Chondrocyte (in vitro differentiated cells): ENCODE measurements around the gene ZMYND15. TPM values are rescaled to one million over a fixed set of nuclear protein-coding genes. Genes with fewer than 3 reads are reported as not detected.

Source experiments
- DNase-seq: peaks from one replicate; pipeline ENCODE4 v3.0.0; 2021; ENCODE audit warnings: mixed read lengths, low spot score
- H3K27ac Mint-ChIP-seq: one replicate; pipeline ENCODE4 v1.8.0; 2021; ENCODE audit warnings: mild to moderate bottlenecking, moderate library complexity, mixed read lengths; ENCODE audit not compliant: unreplicated experiment
- H3K27me3 Mint-ChIP-seq: 2 replicates; pipeline ENCODE4 v1.8.0; 2021; ENCODE audit warnings: low read depth, mixed read lengths
- H3K36me3 Mint-ChIP-seq: 2 replicates; pipeline ENCODE4 v1.8.0; 2021; ENCODE audit warnings: low read depth, mixed read lengths
- H3K4me1 Mint-ChIP-seq: 2 replicates; pipeline ENCODE4 v1.8.0; 2021; ENCODE audit warnings: low read depth, mild to moderate bottlenecking, mixed read lengths
- H3K4me3 Mint-ChIP-seq: one replicate; pipeline ENCODE4 v1.8.0; 2021; ENCODE audit warnings: mild to moderate bottlenecking, moderate library complexity, mixed read lengths; ENCODE audit not compliant: unreplicated experiment
- H3K9me3 Mint-ChIP-seq: 2 replicates; pipeline ENCODE4 v1.8.0; 2021; ENCODE audit warnings: low read depth, mixed read lengths
- total RNA-seq: library from RNA; stranded (reverse); gene quantifications from 3 replicates; pipeline ENCODE4 v1.2.1, GENCODE V29; 2021
- TF ChIP-seq, protein P1 (sequence below): fragments of 200-600 bp; sonication (generic); IDR thresholded peaks from 2 replicates; pipeline ENCODE4 v1.5.0; 2021; ENCODE audit warnings: antibody characterized with exemption, mild to moderate bottlenecking, moderate library complexity

Gene ZMYND15
- total RNA-seq, 1 donor from 2014 or later: 0.45 TPM

- Mint-ChIP-seq H3K4me1 (peaks cover 7% of the 10 kb centered on the region), H3K36me3 (no peaks in the 10 kb centered on the region), H3K4me3 (no peak overlapping the region), H3K9me3 (no peaks in the 10 kb centered on the region), H3K27ac (no peak overlapping the region), H3K27me3 (peaks cover 47% of the 10 kb centered on the region)
- no peak for DNase-seq
- TF ChIP-seq, protein P1, sequence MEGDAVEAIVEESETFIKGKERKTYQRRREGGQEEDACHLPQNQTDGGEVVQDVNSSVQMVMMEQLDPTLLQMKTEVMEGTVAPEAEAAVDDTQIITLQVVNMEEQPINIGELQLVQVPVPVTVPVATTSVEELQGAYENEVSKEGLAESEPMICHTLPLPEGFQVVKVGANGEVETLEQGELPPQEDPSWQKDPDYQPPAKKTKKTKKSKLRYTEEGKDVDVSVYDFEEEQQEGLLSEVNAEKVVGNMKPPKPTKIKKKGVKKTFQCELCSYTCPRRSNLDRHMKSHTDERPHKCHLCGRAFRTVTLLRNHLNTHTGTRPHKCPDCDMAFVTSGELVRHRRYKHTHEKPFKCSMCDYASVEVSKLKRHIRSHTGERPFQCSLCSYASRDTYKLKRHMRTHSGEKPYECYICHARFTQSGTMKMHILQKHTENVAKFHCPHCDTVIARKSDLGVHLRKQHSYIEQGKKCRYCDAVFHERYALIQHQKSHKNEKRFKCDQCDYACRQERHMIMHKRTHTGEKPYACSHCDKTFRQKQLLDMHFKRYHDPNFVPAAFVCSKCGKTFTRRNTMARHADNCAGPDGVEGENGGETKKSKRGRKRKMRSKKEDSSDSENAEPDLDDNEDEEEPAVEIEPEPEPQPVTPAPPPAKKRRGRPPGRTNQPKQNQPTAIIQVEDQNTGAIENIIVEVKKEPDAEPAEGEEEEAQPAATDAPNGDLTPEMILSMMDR: no peak
Measured at GRCh38 chr17:4747847-4748246, 8.2 kb downstream of the ZMYND15 start.

DNA sequence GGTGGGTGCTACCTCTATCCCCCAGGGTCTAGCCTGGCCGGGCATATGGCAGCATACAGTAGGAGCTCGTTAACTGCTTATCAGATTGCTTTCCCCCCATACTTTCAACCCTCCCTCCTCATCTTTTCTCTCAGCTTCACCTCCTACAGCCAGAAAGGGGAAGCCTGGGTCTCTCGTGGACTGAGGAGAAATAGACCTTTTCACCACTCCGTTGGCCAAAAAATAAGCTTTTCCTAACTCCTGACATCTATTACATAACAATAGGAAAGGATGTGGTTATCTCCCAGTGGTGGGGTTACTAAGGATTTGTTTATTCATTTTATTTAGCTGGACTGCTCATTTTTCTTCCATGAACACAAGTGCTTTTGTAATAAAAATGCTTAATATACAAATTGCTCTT lies 9.1 kb downstream of the ZMYND15 start:
- no peak overlapping the region for H3K27ac Mint-ChIP-seq
- TF ChIP-seq, protein P1: no peak
- H3K4me3 Mint-ChIP-seq: no peak overlapping the region
- no peak for DNase-seq
- H3K27me3 Mint-ChIP-seq: peaks cover 49% of the 10 kb centered on the region
- no peaks in the 10 kb centered on the region for H3K36me3 Mint-ChIP-seq
- peaks cover 7% of the 10 kb centered on the region for H3K4me1 Mint-ChIP-seq
- no peaks in the 10 kb centered on the region for H3K9me3 Mint-ChIP-seq

GRCh38 chr17:4750606-4751005 lies 11.0 kb downstream of the ZMYND15 start:
- Mint-ChIP-seq H3K36me3 (peaks cover 2% of the 10 kb centered on the region), H3K27me3 (peaks cover 52% of the 10 kb centered on the region), H3K9me3 (no peaks in the 10 kb centered on the region), H3K4me1 (no peaks in the 10 kb centered on the region), H3K27ac (no peak overlapping the region), H3K4me3 (no peak overlapping the region)
- DNase-seq: no peak
- TF ChIP-seq, protein P1: no peak

- H3K4me3 Mint-ChIP-seq: no peak overlapping the region
- H3K9me3 Mint-ChIP-seq: no peaks in the 10 kb centered on the region
- no peaks in the 10 kb centered on the region for H3K4me1 Mint-ChIP-seq
- H3K27ac Mint-ChIP-seq: no peak overlapping the region
- TF ChIP-seq, protein P1: no peak
- H3K27me3 Mint-ChIP-seq: peaks cover 43% of the 10 kb centered on the region
- DNase-seq: no peak
- peaks cover 2% of the 10 kb centered on the region for H3K36me3 Mint-ChIP-seq
Measured at GRCh38 chr17:4751932-4752331, 12.3 kb downstream of the ZMYND15 start.

DNA sequence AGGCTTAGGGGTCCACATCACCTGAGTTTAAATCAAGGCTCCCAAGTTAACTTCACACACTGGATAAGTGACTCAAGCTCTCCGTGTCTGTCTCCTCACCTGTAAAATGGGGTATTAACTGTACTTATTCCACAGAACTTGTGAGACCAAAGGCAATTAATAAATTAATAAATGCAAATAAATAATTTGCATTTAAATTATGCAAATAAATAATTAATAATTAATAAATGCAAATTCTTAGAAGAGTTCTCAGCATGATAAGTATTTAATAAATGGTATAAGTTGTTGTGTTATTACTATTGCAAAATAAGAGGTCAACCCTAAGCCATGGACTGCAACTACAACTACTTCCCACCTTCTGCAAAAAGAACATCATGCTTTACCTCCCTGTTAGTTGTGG lies 13.8 kb downstream of the ZMYND15 start:
- peaks cover 2% of the 10 kb centered on the region for H3K36me3 Mint-ChIP-seq
- no peaks in the 10 kb centered on the region for H3K9me3 Mint-ChIP-seq
- H3K27me3 Mint-ChIP-seq: peaks cover 48% of the 10 kb centered on the region

More for the DNA sequence above, 13.8 kb downstream of the ZMYND15 start:
- TF ChIP-seq, protein P1: no peak
- Mint-ChIP-seq H3K4me1 (no peaks in the 10 kb centered on the region), H3K4me3 (no peak overlapping the region), H3K27ac (no peak overlapping the region)
- DNase-seq: no peak
